Esophagus muscularis mucosa (tissue), 4 donors: Measurements from ENCODE around the gene NEURL2. TPM values are rescaled to one million over a fixed set of nuclear protein-coding genes. Genes with fewer than 3 reads are reported as not detected.
"Not testable (repeated sequence)": the region's sequence is repeated elsewhere in the genome, so short reads cannot be mapped to it uniquely, and the experiment has no call there.

ENCODE experiments used
- DNase-seq: peaks from one replicate; pipeline ENCODE4 v3.0.0-alpha.2; 2017; ENCODE audit errors: extremely low spot score
- H3K27ac ChIP-seq, 4 donors: fragments of 200-600 bp; sonication (generic); replicated peaks in 1 of 4; 1 replicate in 3 of 4; 2 replicates in 1 of 4; pipeline ENCODE4 v1.5.1; 2016 to 2019; ENCODE audit warnings: mild to moderate bottlenecking in 1 of 4
- H3K27me3 ChIP-seq, 4 donors: fragments of 200-600 bp; sonication (generic); one replicate each; pipeline versions ENCODE4 v1.5.1 to v1.6.0; 2016 to 2019
- H3K36me3 ChIP-seq, 4 donors: fragments of 200-600 bp; sonication (generic); one replicate each; pipeline ENCODE4 v1.5.1; 2016 to 2019
- H3K4me1 ChIP-seq, 4 donors: fragments of 200-600 bp; sonication (generic); one replicate each; pipeline ENCODE4 v1.5.1; 2016 to 2019
- H3K4me3 ChIP-seq, 4 donors: fragments of 200-600 bp; sonication (generic); 1 replicate in 2 of 4; 2 replicates in 2 of 4; pipeline ENCODE4 v1.5.1; 2016 to 2019; ENCODE audit warnings: mild to moderate bottlenecking in 4 of 4, moderate library complexity in 1 of 4
- H3K9me3 ChIP-seq, 4 donors: fragments of 200-600 bp; sonication (generic); 1 replicate in 3 of 4; 2 replicates in 1 of 4; pipeline ENCODE4 v1.5.1; 2016 to 2019
- CTCF ChIP-seq, 3 experiments: fragments of 200-600 bp in 2 of 3; fragments of 450-650 bp in 1 of 3; sonication (generic) in 2 of 3; IDR thresholded peaks; one replicate each; pipeline ENCODE4 v1.5.1; 2017 to 2019; ENCODE audit warnings: antibody characterized with exemption in 3 of 3, mild to moderate bottlenecking in 2 of 3, moderate library complexity in 1 of 3
- EP300 ChIP-seq: sonication (generic); formaldehyde crosslinking; IDR thresholded peaks from one replicate; pipeline ENCODE4 v1.6.1; 2017; ENCODE audit warnings: antibody characterized with exemption
- POLR2A ChIP-seq: fragments of 450-650 bp; IDR thresholded peaks from one replicate; pipeline ENCODE4 v1.6.1; 2017; ENCODE audit warnings: antibody characterized with exemption, moderate library complexity, mild to moderate bottlenecking, low read depth
- POLR2AphosphoS5 ChIP-seq, 2 donors: sonication (generic); formaldehyde crosslinking; IDR thresholded peaks; one replicate each; pipeline ENCODE4 v1.6.1; 2017; ENCODE audit warnings: antibody characterized with exemption in 2 of 2
- WGBS: methylation state at CpG from one replicate; pipeline ENCODE4 v1.1.5; 2018; 5-methylcytosine and 5-hydroxymethylcytosine counted together
- intact Hi-C: fragments of 100-400 bp; cut with DNase I; formaldehyde crosslinking; loops from one replicate; pipeline ENCODE4 v1.15.1; 2023
- total RNA-seq, 4 donors: library from RNA; depleted of rRNA; stranded (reverse); fragments of >200 nt; gene quantifications; one replicate each; pipeline versions ENCODE4 v1.1.0 to v1.2.1, GENCODE V29; 2016

NEURL2 gene
- total RNA-seq, 4 donors from 2014 or later: 10.8 to 16.1 (median 13.0) TPM

- Histone ChIP-seq H3K27ac (peak overlapping the region; percentile 100), H3K36me3 (peaks cover 13 to 20% (median 16%) of the 10 kb centered on the region in 4 donors), H3K4me1 (peaks cover 20 to 41% (median 30%) of the 10 kb centered on the region in 4 donors), H3K4me3 (peak overlapping the region; percentile 92 to 100 (median 100)), H3K9me3 (no peaks in the 10 kb centered on the region), H3K27me3 (no peaks in the 10 kb centered on the region)
- WGBS: 21% methylated on average over 18 of the region's 22 CpGs
- intact Hi-C loops: loop anchor here (2.0 to 10.0 kb wide), 2 partner anchors 43 to 139 kb away; partner anchors contain the start of genes CTSA, DNTTIP1, NEURL2 and WFDC3
- no peak for DNase-seq
- TF ChIP-seq CTCF (IDR thresholded peaks at IDR 0.05) (peak; percentile 14 to 32 (median 24)), EP300 (no peak), POLR2AphosphoS5 (IDR thresholded peaks at IDR 0.05) (peak in 1 of 2 donors; percentile 13), POLR2A (no peak)
Measured at GRCh38 chr20:45933266-45934045, 42.4 kb upstream of the NEURL2 start.

GRCh38 chr20:45931680-45932079 is 40.7 kb upstream of the NEURL2 start:
- 93% methylated on average over 17 of the region's 17 CpGs for WGBS

GRCh38 chr20:45927071-45927878 is 36.3 kb upstream of the NEURL2 start:
- WGBS: 78% methylated on average over 14 of the region's 14 CpGs
- no peak for TF ChIP-seq EP300
- TF ChIP-seq CTCF (IDR thresholded peaks at IDR 0.05): no peak
- TF ChIP-seq POLR2A: no peak

More at GRCh38 chr20:45931680-45932079, 40.7 kb upstream of the NEURL2 start:
- not testable (repeated sequence) for H3K4me3 ChIP-seq, H3K27ac ChIP-seq, H3K36me3 ChIP-seq, H3K9me3 ChIP-seq, DNase-seq, H3K27me3 ChIP-seq
- intact Hi-C loops: loop anchor here (10.0 kb wide), 1 partner anchor 137 kb away; the partner anchor contains the start of genes DNTTIP1 and WFDC3
- peaks cover 17 to 27% (median 24%) of the 10 kb centered on the region in 4 donors for H3K4me1 ChIP-seq

GRCh38 chr20:45926731-45927070 is 35.7 kb upstream of the NEURL2 start:
- no peak for TF ChIP-seq EP300
- no peak for TF ChIP-seq CTCF (IDR thresholded peaks at IDR 0.05)
- no peak for TF ChIP-seq POLR2AphosphoS5 (IDR thresholded peaks at IDR 0.05)
- TF ChIP-seq POLR2A: no peak
- Histone ChIP-seq H3K27ac (no peak overlapping the region), H3K27me3 (no peaks in the 10 kb centered on the region), H3K4me3 (no peak overlapping the region), H3K36me3 (no peaks in the 10 kb centered on the region), H3K9me3 (no peaks in the 10 kb centered on the region), H3K4me1 (peaks cover 18 to 29% (median 27%) of the 10 kb centered on the region in 4 donors)
- 80% methylated on average over 2 of the region's 2 CpGs for WGBS
- no peak for DNase-seq
- intact Hi-C loops: no loop called here

More at GRCh38 chr20:45927071-45927878, 36.3 kb upstream of the NEURL2 start:
- no peak for DNase-seq
- H3K27me3 ChIP-seq: no peaks in the 10 kb centered on the region
- no peaks in the 10 kb centered on the region for H3K36me3 ChIP-seq
- H3K27ac ChIP-seq: no peak overlapping the region
- no peak overlapping the region for H3K4me3 ChIP-seq
- H3K9me3 ChIP-seq: no peaks in the 10 kb centered on the region
- intact Hi-C loops: no loop called here
- peaks cover 18 to 24% (median 22%) of the 10 kb centered on the region in 4 donors for H3K4me1 ChIP-seq
